Measurements from ENCODE around the gene CHMP2A.
A peak's percentile ranks its signal among the peaks of the same experiment; 100 is the strongest.

Gene CHMP2A

GRCh38 chr19:58538257-58539168 is 16.4 kb downstream of the CHMP2A start:
- no peak overlapping the region for H3K4me3 ChIP-seq (ENCODE audit: low read length)

GRCh38 chr19:58536852-58537798 is 17.8 kb downstream of the CHMP2A start:
- Histone ChIP-seq H3K9me3 (replicated peaks; ENCODE audit: low read length) (no peaks in the 10 kb centered on the region), H3K9ac (ENCODE audit: low read depth, low read length) (no peak overlapping the region), H3K27me3 (ENCODE audit: control insufficient read depth, insufficient read depth, low read length) (peaks cover 42% of the 10 kb centered on the region), H3K4me1 (ENCODE audit: control insufficient read depth, insufficient read depth, low read length) (no peaks in the 10 kb centered on the region), H3K4me2 (ENCODE audit: low read length) (no peak overlapping the region), H3K4me3 (ENCODE audit: low read length) (no peak overlapping the region), H3K36me3 (ENCODE audit: insufficient read depth, low read length) (no peaks in the 10 kb centered on the region)

More at GRCh38 chr19:58538257-58539168, 16.4 kb downstream of the CHMP2A start:
- Histone ChIP-seq H3K27me3 (ENCODE audit: control insufficient read depth, insufficient read depth, low read length) (peaks cover 35% of the 10 kb centered on the region), H3K9me3 (replicated peaks; ENCODE audit: low read length) (no peaks in the 10 kb centered on the region), H3K36me3 (ENCODE audit: insufficient read depth, low read length) (no peaks in the 10 kb centered on the region), H3K4me2 (ENCODE audit: low read length) (peak overlapping the region; percentile 59), H3K9ac (ENCODE audit: low read depth, low read length) (no peak overlapping the region), H3K4me1 (ENCODE audit: control insufficient read depth, insufficient read depth, low read length) (no peaks in the 10 kb centered on the region)

GRCh38 chr19:58535857-58536256 is 19.0 kb downstream of the CHMP2A start:
- H3K36me3 ChIP-seq (ENCODE audit: insufficient read depth, low read length) = no peaks in the 10 kb centered on the region
- H3K9me3 ChIP-seq (replicated peaks; ENCODE audit: low read length) = no peaks in the 10 kb centered on the region
- no peak overlapping the region for H3K4me2 ChIP-seq (ENCODE audit: low read length)
- no peak overlapping the region for H3K9ac ChIP-seq (ENCODE audit: low read depth, low read length)
- no peaks in the 10 kb centered on the region for H3K4me1 ChIP-seq (ENCODE audit: control insufficient read depth, insufficient read depth, low read length)
- H3K4me3 ChIP-seq (ENCODE audit: low read length) = no peak overlapping the region
- peaks cover 55% of the 10 kb centered on the region for H3K27me3 ChIP-seq (ENCODE audit: control insufficient read depth, insufficient read depth, low read length)

GRCh38 chr19:58531034-58531840 is 23.7 kb downstream of the CHMP2A start:
- Histone ChIP-seq H3K4me1 (ENCODE audit: control insufficient read depth, insufficient read depth, low read length) (no peaks in the 10 kb centered on the region), H3K27me3 (ENCODE audit: control insufficient read depth, insufficient read depth, low read length) (peaks cover 28% of the 10 kb centered on the region), H3K9ac (ENCODE audit: low read depth, low read length) (no peak overlapping the region), H3K36me3 (ENCODE audit: insufficient read depth, low read length) (no peaks in the 10 kb centered on the region), H3K4me3 (ENCODE audit: low read length) (no peak overlapping the region), H3K4me2 (ENCODE audit: low read length) (no peak overlapping the region), H3K9me3 (replicated peaks; ENCODE audit: low read length) (no peaks in the 10 kb centered on the region)

- H3K27me3 ChIP-seq (ENCODE audit: control insufficient read depth, insufficient read depth, low read length) = peaks cover 28% of the 10 kb centered on the region
Measured at GRCh38 chr19:58529405-58529804, 25.5 kb downstream of the CHMP2A start.

GRCh38 chr19:58522709-58523108 is 32.2 kb downstream of the CHMP2A start:
- H3K4me2 ChIP-seq (ENCODE audit: low read length) = no peak overlapping the region
- H3K4me3 ChIP-seq (ENCODE audit: low read length) = no peak overlapping the region
- no peaks in the 10 kb centered on the region for H3K9me3 ChIP-seq (replicated peaks; ENCODE audit: low read length)
- no peaks in the 10 kb centered on the region for H3K27me3 ChIP-seq (ENCODE audit: control insufficient read depth, insufficient read depth, low read length)
- no peak overlapping the region for H3K9ac ChIP-seq (ENCODE audit: low read depth, low read length)
- H3K36me3 ChIP-seq (ENCODE audit: insufficient read depth, low read length) = no peaks in the 10 kb centered on the region
- peaks cover 7% of the 10 kb centered on the region for H3K4me1 ChIP-seq (ENCODE audit: control insufficient read depth, insufficient read depth, low read length)

More at GRCh38 chr19:58529405-58529804, 25.5 kb downstream of the CHMP2A start:
- no peaks in the 10 kb centered on the region for H3K4me1 ChIP-seq (ENCODE audit: control insufficient read depth, insufficient read depth, low read length)
- no peak overlapping the region for H3K4me2 ChIP-seq (ENCODE audit: low read length)
- no peaks in the 10 kb centered on the region for H3K9me3 ChIP-seq (replicated peaks; ENCODE audit: low read length)
- H3K4me3 ChIP-seq (ENCODE audit: low read length) = no peak overlapping the region
- no peaks in the 10 kb centered on the region for H3K36me3 ChIP-seq (ENCODE audit: insufficient read depth, low read length)
- no peak overlapping the region for H3K9ac ChIP-seq (ENCODE audit: low read depth, low read length)

- Histone ChIP-seq H3K27me3 (ENCODE audit: control insufficient read depth, insufficient read depth, low read length) (no peaks in the 10 kb centered on the region), H3K9me3 (replicated peaks; ENCODE audit: low read length) (no peaks in the 10 kb centered on the region), H3K36me3 (ENCODE audit: insufficient read depth, low read length) (peaks cover 7% of the 10 kb centered on the region), H3K4me2 (ENCODE audit: low read length) (no peak overlapping the region), H3K9ac (ENCODE audit: low read depth, low read length) (no peak overlapping the region), H3K4me1 (ENCODE audit: control insufficient read depth, insufficient read depth, low read length) (peaks cover 12% of the 10 kb centered on the region), H3K4me3 (ENCODE audit: low read length) (no peak overlapping the region)
Measured at GRCh38 chr19:58521651-58522050, 33.3 kb downstream of the CHMP2A start.

GRCh38 chr19:58520257-58520599 is 34.7 kb downstream of the CHMP2A start:
- Histone ChIP-seq H3K36me3 (ENCODE audit: insufficient read depth, low read length) (peaks cover 20% of the 10 kb centered on the region), H3K9me3 (replicated peaks; ENCODE audit: low read length) (no peaks in the 10 kb centered on the region), H3K4me1 (ENCODE audit: control insufficient read depth, insufficient read depth, low read length) (peaks cover 12% of the 10 kb centered on the region), H3K4me2 (ENCODE audit: low read length) (peak overlapping the region; percentile 100), H3K27me3 (ENCODE audit: control insufficient read depth, insufficient read depth, low read length) (no peaks in the 10 kb centered on the region), H3K9ac (ENCODE audit: low read depth, low read length) (peak overlapping the region; percentile 100), H3K4me3 (ENCODE audit: low read length) (peak overlapping the region; percentile 88)

GRCh38 chr19:58519355-58520256 is 35.3 kb downstream of the CHMP2A start, which contains the start of gene ZBTB45:
ZBTB45 (minus strand) TSS chr19:58519810; CDS start chr19:58517673, 2,137 bp downstream.
- peak within 1 kb of the TSS; percentile 88 for H3K4me3 ChIP-seq (ENCODE audit: low read length)
- H3K4me1 ChIP-seq (ENCODE audit: control insufficient read depth, insufficient read depth, low read length) = peaks cover 12% of the 10 kb centered on the region
- H3K36me3 ChIP-seq (ENCODE audit: insufficient read depth, low read length) = peaks cover 20% of the 10 kb centered on the region

GRCh38 chr19:58519087-58519354 is 35.9 kb downstream of the CHMP2A start:
- peak overlapping the region; percentile 100 for H3K9ac ChIP-seq (ENCODE audit: low read depth, low read length)
- H3K4me1 ChIP-seq (ENCODE audit: control insufficient read depth, insufficient read depth, low read length) = peaks cover 12% of the 10 kb centered on the region
- H3K36me3 ChIP-seq (ENCODE audit: insufficient read depth, low read length) = peaks cover 20% of the 10 kb centered on the region

More at GRCh38 chr19:58519355-58520256, 35.3 kb downstream of the CHMP2A start, which contains the start of gene ZBTB45:
- H3K27me3 ChIP-seq (ENCODE audit: control insufficient read depth, insufficient read depth, low read length) = no peaks in the 10 kb centered on the region
- H3K9me3 ChIP-seq (replicated peaks; ENCODE audit: low read length) = no peaks in the 10 kb centered on the region
- H3K9ac ChIP-seq (ENCODE audit: low read depth, low read length) = peak within 1 kb of the TSS; percentile 100
- peak within 1 kb of the TSS; percentile 100 for H3K4me2 ChIP-seq (ENCODE audit: low read length)

More at GRCh38 chr19:58519087-58519354, 35.9 kb downstream of the CHMP2A start:
- Histone ChIP-seq H3K9me3 (replicated peaks; ENCODE audit: low read length) (no peaks in the 10 kb centered on the region), H3K4me3 (ENCODE audit: low read length) (peak overlapping the region; percentile 88), H3K4me2 (ENCODE audit: low read length) (peak overlapping the region; percentile 100), H3K27me3 (ENCODE audit: control insufficient read depth, insufficient read depth, low read length) (no peaks in the 10 kb centered on the region)

All from skeletal muscle satellite cell (primary cell).